Lower leg skin (tissue), 4 donors: ENCODE measurements around the gene LSG1. TPM values are rescaled to one million over a fixed set of nuclear protein-coding genes. Genes with fewer than 3 reads are reported as not detected.

Experiments
- DNase-seq, 2 donors: peaks; one replicate each; pipeline ENCODE4 v3.0.0-alpha.2; 2019; ENCODE audit warnings: low spot score in 2 of 2
- H3K4me3 ChIP-seq: fragments of 200-600 bp; sonication (generic); 2 replicates; pipeline ENCODE4 v1.5.1; 2017; ENCODE audit warnings: mild to moderate bottlenecking, low read depth; ENCODE audit not compliant: poor library complexity, severe bottlenecking
- CTCF ChIP-seq, 3 donors: fragments of 450-650 bp; IDR thresholded peaks; one replicate each; pipeline ENCODE4 v1.5.1; 2016; ENCODE audit warnings: antibody characterized with exemption in 3 of 3, mild to moderate bottlenecking in 3 of 3, moderate library complexity in 2 of 3
- POLR2A ChIP-seq, 2 donors: fragments of 450-650 bp; IDR thresholded peaks; one replicate each; pipeline ENCODE4 v1.6.1; 2016 to 2017; ENCODE audit warnings: antibody characterized with exemption in 2 of 2, mild to moderate bottlenecking in 1 of 2, moderate library complexity in 1 of 2
- WGBS, 2 donors: methylation state at CpG; one replicate each; pipeline ENCODE4 v1.1.5; 2018; 5-methylcytosine and 5-hydroxymethylcytosine counted together
- intact Hi-C: fragments of 100-400 bp; cut with DNase I; formaldehyde crosslinking; loops from one replicate; pipeline ENCODE4 v1.15.0; 2023; ENCODE audit warnings: low total_unique reads
- total RNA-seq, 4 donors: library from RNA; depleted of rRNA; stranded (reverse); fragments of >200 nt; gene quantifications; one replicate each; pipeline ENCODE4 v1.1.0, GENCODE V29; 2016

The LSG1 gene
- total RNA-seq, 4 donors from 2014 or later = 31.7 to 45.9 (median 38.9) TPM

DNA sequence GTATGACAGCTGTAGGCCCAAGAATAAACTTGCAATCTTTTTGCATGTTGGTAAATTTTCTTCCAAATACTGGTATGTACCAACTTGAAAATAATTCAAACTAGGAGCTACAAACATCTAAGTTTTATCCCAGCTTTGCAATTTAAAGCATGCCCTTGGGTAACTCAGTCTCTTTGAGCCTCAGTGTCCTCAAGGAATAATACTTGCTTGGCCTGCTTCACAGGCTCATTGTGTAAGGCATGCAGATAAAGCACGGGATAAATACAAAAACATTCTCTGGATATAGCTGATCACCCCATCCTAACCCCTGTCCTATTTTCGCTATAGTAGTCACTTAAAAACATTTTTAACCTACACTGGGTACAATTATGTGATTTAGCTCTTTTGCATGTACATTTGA, 29.2 kb downstream of the LSG1 start:
- intact Hi-C loops = no loop called here
- no peak overlapping the region for H3K4me3 ChIP-seq
- TF ChIP-seq CTCF (IDR thresholded peaks at IDR 0.05) (no peak), POLR2A (IDR thresholded peaks at IDR 0.05) (no peak)
- 72 to 90% methylated on average over 2 of the region's 2 CpGs for WGBS, 2 donors
- DNase-seq = no peak

- DNase-seq = peak in 1 of 2 donors; percentile 37
- intact Hi-C loops = no loop called here
- WGBS, 2 donors = 64 to 72% methylated on average over 7 of the region's 7 CpGs
- H3K4me3 ChIP-seq = no peak overlapping the region
- no peak for TF ChIP-seq CTCF (IDR thresholded peaks at IDR 0.05)
- TF ChIP-seq POLR2A (IDR thresholded peaks at IDR 0.05) = no peak
Observed at GRCh38 chr3:194640829-194641228, 31.2 kb downstream of the LSG1 start.

DNA sequence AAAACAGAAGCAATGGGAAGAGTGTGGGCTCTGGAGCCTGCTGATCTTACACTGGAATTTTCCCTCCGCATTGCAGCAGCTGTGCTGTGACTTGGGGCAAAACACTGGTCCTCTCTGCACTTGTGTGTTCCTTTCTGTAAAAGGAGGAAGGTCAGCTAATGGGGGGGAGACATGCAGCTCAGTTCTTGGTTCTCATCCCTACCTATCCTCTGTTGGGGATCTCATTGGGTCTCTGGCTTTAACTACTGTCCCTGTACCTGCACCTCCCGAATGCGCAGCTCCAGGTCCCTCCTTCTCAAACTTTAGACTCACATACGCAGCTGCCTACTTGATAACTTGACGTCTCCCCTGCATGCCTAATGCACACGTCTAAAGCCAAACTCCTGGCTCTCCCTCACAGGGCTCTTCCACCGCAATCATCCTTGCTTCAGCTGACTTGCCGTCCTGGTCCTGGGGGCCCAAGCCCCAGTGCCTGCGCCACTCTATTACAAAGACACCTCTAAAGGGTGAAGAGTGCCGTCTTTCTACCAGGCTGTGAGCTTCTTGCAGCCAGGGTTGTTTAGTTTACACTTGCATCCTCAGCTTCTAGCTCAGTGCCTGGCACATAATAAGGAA, 32.9 kb downstream of the LSG1 start:
- TF ChIP-seq CTCF (IDR thresholded peaks at IDR 0.05) = no peak
- no peak for TF ChIP-seq POLR2A (IDR thresholded peaks at IDR 0.05)
- DNase-seq = peak in 1 of 2 donors; percentile 12
- 93 to 96% methylated on average over 10 of the region's 10 CpGs for WGBS, 2 donors
- H3K4me3 ChIP-seq = no peak overlapping the region
- intact Hi-C loops = no loop called here

DNA sequence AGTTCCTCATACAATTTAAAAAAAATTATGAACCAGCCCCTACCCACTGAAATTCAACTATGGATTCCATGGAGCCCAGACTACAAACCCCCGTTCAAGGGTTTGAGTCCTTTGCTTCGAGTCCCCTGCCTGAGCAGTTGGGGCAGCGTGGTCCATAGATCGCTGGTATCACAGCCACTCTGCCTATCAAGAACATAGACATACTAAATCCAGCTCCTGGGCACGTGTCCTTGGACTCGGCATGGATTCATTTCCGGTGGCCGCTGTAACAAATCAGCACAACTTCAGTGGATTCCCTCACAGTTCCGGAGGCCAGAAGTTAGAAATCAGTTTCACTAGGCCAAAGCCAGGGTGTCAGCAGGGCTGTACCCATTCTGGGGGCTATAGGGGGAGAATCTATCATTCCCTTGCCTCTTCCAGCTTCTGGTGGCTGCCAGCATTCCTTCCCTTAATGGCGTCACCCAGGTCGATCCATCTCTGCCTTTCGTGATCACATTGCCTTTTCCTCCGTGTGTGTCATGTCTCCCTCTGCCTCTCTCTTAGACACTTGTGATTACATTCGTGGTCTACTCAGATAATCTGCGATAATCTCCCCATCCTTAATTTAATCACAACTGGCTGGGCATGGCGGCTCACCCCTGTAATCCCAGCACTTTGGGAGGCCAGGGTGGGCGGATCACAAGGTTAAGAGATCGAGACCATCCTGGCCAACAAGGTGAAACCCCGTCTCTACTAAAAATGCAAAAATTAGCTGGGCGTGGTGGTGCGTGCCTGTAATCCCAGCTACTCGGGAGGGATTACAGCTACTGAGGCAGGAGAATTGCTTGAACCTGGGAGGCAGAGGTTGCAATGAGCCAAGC, 34.2 kb downstream of the LSG1 start:
- WGBS, 2 donors = 91 to 93% methylated on average over 22 of the region's 22 CpGs
- TF ChIP-seq POLR2A (IDR thresholded peaks at IDR 0.05) (no peak), CTCF (IDR thresholded peaks at IDR 0.05) (no peak)
- DNase-seq = peak in 1 of 2 donors; percentile 53
- no peak overlapping the region for H3K4me3 ChIP-seq
- intact Hi-C loops = no loop called here

- WGBS, 2 donors = 54 to 66% methylated on average over 3 of the region's 3 CpGs
- DNase-seq = peak in 1 of 2 donors; percentile 68
- no peak overlapping the region for H3K4me3 ChIP-seq
- TF ChIP-seq CTCF (IDR thresholded peaks at IDR 0.05) (no peak), POLR2A (IDR thresholded peaks at IDR 0.05) (no peak)
- intact Hi-C loops = no loop called here
Observed at GRCh38 chr3:194637066-194637465, 34.9 kb downstream of the LSG1 start.
